ENCODE data around the gene KRTAP15-1. TPM values are rescaled to one million over a fixed set of nuclear protein-coding genes. Genes with fewer than 3 reads are reported as not detected.
A peak's percentile ranks its signal among the peaks of the same experiment; 100 is the strongest.

KRTAP15-1 gene
- total RNA-seq, 1 experiment from 2014 or later, result not detected

- TF ChIP-seq EZH2phosphoT487 (IDR thresholded peaks at IDR 0.05; ENCODE audit: borderline replicate concordance, low read length) (no peak), CTCF (conservative IDR thresholded peaks at IDR 0.05; ENCODE audit: low read depth, low read length) (peak; percentile 79), EZH2 (IDR thresholded peaks at IDR 0.05; ENCODE audit: low read length, unreplicated experiment) (no peak)
- ATAC-seq (peak; percentile 35; the same call in 1 of the 2 replicates), DNase-seq (peak; percentile 53)
- no peaks in the 10 kb centered on the region for H3K27me3 ChIP-seq (ENCODE audit: low read length)
- H3K9me2 ChIP-seq (replicated peaks; ENCODE audit: low read length), result no peaks in the 10 kb centered on the region
- no peak overlapping the region for H3K4me3 ChIP-seq (ENCODE audit: low read length)
- H3K9me3 ChIP-seq (ENCODE audit: low read length), result no peaks in the 10 kb centered on the region
- H3K27ac ChIP-seq (ENCODE audit: low read length), result no peak overlapping the region
- H3K36me3 ChIP-seq (ENCODE audit: low read depth, low read length), result no peaks in the 10 kb centered on the region
- H3K9ac ChIP-seq (ENCODE audit: low read length), result no peak overlapping the region
- no peaks in the 10 kb centered on the region for H4K20me1 ChIP-seq (ENCODE audit: low read length)
- H3K4me1 ChIP-seq (ENCODE audit: insufficient read depth, low read length), result no peaks in the 10 kb centered on the region
- no TSS peak for BruUV-seq (replicated peaks)
- H3K4me2 ChIP-seq (ENCODE audit: low read length), result no peak overlapping the region
- ChIA-PET CTCF (no interaction called here), POLR2A (ENCODE audit: unreplicated experiment) (no interaction called here)
- no peaks in the 10 kb centered on the region for H3K79me2 ChIP-seq (ENCODE audit: low read length)
- H3F3A ChIP-seq (ENCODE audit: low read length, unreplicated experiment), result no peaks in the 10 kb centered on the region
- intact Hi-C loops (cut with micrococcal nuclease), result no loop called here
- H2AFZ ChIP-seq (ENCODE audit: low read length), result no peak overlapping the region
These were observed 23.6 kb downstream of the KRTAP15-1 start for GRCh38 chr21:30463713-30464112.

DNA sequence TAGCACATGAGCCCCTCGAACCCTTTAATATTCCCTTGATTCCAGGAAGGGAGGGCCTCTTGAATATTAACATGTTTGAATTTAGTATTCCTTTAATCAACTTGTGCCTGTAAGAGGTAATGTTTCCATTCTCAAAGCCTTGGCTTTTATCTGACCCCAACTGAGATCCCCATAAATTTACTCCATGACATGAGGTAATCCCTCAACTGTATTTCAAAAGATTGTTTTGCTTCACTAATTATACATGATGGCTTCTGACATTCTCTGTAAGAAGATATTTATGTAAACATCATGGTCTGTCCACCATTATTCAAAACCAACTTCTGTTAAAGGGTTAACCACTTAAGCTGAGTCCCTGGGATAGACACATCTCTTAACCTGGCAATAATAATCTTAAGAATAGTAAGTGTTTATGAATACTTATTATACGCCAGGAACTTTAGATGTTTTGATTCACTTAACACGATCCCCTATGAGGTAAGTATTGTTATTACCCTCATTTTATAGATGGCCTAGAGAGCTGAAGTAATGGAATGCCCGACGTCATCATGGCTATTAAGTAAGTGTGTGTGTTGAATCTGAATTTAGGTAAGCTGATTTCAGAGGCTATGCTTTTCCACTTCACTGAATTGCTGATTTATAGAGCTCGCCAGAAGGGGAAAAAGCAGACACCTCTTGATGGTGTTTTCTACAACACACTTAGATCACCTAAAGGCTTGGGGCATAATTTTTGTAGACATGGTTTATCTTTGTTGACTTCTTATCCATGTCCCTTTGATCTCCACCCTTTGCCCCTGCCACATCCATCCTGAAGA lies 29.0 kb downstream of the KRTAP15-1 start:
- no peak overlapping the region for H2AFZ ChIP-seq (ENCODE audit: low read length)
- intact Hi-C loops (cut with micrococcal nuclease), result no loop called here
- DNase-seq, result no peak
- no peaks in the 10 kb centered on the region for H3K4me1 ChIP-seq (ENCODE audit: insufficient read depth, low read length)
- no TSS peak for BruUV-seq (replicated peaks)
- H3K9me3 ChIP-seq (ENCODE audit: low read length), result no peaks in the 10 kb centered on the region
- ChIA-PET POLR2A (ENCODE audit: unreplicated experiment) (no interaction called here), CTCF (no interaction called here)
- no peak overlapping the region for H3K4me2 ChIP-seq (ENCODE audit: low read length)
- no peaks in the 10 kb centered on the region for H3F3A ChIP-seq (ENCODE audit: low read length, unreplicated experiment)
- no peak overlapping the region for H3K4me3 ChIP-seq (ENCODE audit: low read length)
- no peaks in the 10 kb centered on the region for H3K27me3 ChIP-seq (ENCODE audit: low read length)
- TF ChIP-seq CTCF (conservative IDR thresholded peaks at IDR 0.05; ENCODE audit: low read depth, low read length) (no peak), EZH2phosphoT487 (IDR thresholded peaks at IDR 0.05; ENCODE audit: borderline replicate concordance, low read length) (no peak), EZH2 (IDR thresholded peaks at IDR 0.05; ENCODE audit: low read length, unreplicated experiment) (no peak)
- H3K36me3 ChIP-seq (ENCODE audit: low read depth, low read length), result no peaks in the 10 kb centered on the region
- ATAC-seq, result no peak
- no peaks in the 10 kb centered on the region for H4K20me1 ChIP-seq (ENCODE audit: low read length)
- no peaks in the 10 kb centered on the region for H3K79me2 ChIP-seq (ENCODE audit: low read length)
- no peak overlapping the region for H3K27ac ChIP-seq (ENCODE audit: low read length)
- 0 out of 2 replicates have a peak, but pooled peaks cover 5% of the 10 kb centered on the region for H3K9me2 ChIP-seq (replicated peaks; ENCODE audit: low read length)
- no peak overlapping the region for H3K9ac ChIP-seq (ENCODE audit: low read length)

DNA sequence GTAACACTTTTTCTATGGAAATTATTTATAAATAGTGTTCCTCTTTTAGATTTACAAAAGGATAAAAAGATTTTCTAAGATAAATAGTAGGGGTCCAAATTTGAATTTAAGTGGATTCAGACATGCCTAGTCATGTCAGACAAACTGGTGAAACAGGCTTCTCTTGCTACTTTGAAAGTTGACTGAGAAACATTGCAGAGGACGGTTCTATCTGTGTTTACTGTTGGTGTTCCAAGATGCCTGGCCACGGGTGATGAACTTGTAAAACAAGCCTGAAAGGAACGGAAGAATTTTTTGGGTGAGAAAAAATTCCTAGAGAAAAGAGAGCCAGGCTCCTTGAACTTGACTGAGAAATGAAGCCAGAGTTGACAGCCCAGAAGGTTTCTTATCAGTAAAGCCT lies 37.9 kb downstream of the KRTAP15-1 start:
- no peaks in the 10 kb centered on the region for H4K20me1 ChIP-seq (ENCODE audit: low read length)
- H3K79me2 ChIP-seq (ENCODE audit: low read length), result no peaks in the 10 kb centered on the region
- ChIA-PET POLR2A (ENCODE audit: unreplicated experiment) (no interaction called here), CTCF (no interaction called here)
- ATAC-seq (no peak), DNase-seq (no peak)
- no peak overlapping the region for H3K4me3 ChIP-seq (ENCODE audit: low read length)
- H3K27me3 ChIP-seq (ENCODE audit: low read length), result peaks cover 10% of the 10 kb centered on the region; the same call in 1 of the 2 replicates
- H2AFZ ChIP-seq (ENCODE audit: low read length), result no peak overlapping the region
- H3K9me3 ChIP-seq (ENCODE audit: low read length), result no peaks in the 10 kb centered on the region
- no peaks in the 10 kb centered on the region for H3K36me3 ChIP-seq (ENCODE audit: low read depth, low read length)
- BruUV-seq (replicated peaks), result no TSS peak
- no peaks in the 10 kb centered on the region for H3K9me2 ChIP-seq (replicated peaks; ENCODE audit: low read length)
- intact Hi-C loops (cut with micrococcal nuclease), result no loop called here
- H3F3A ChIP-seq (ENCODE audit: low read length, unreplicated experiment), result no peaks in the 10 kb centered on the region
- no peak overlapping the region for H3K4me2 ChIP-seq (ENCODE audit: low read length)
- no peak overlapping the region for H3K27ac ChIP-seq (ENCODE audit: low read length)
- no peak overlapping the region for H3K9ac ChIP-seq (ENCODE audit: low read length)
- TF ChIP-seq CTCF (conservative IDR thresholded peaks at IDR 0.05; ENCODE audit: low read depth, low read length) (no peak), EZH2 (IDR thresholded peaks at IDR 0.05; ENCODE audit: low read length, unreplicated experiment) (no peak), EZH2phosphoT487 (IDR thresholded peaks at IDR 0.05; ENCODE audit: borderline replicate concordance, low read length) (no peak)
- no peaks in the 10 kb centered on the region for H3K4me1 ChIP-seq (ENCODE audit: insufficient read depth, low read length)
